Activated CD4-positive, CD25-positive, alpha-beta regulatory T cell treated with anti-CD3 and anti-CD28 coated beads, Interleukin-2, amount 50 U/mL, for 16 hours (primary cell): Measurements from ENCODE around the gene LCT.
A peak's percentile ranks its signal among the peaks of the same experiment; 100 is the strongest.
"Not testable (repeated sequence)": the region's sequence is repeated elsewhere in the genome, so short reads cannot be mapped to it uniquely, and the experiment has no call there.

ENCODE experiments used
- DNase-seq: peaks from one replicate; pipeline ENCODE4 v3.0.0-alpha.2; 2020; ENCODE audit warnings: low read depth, low spot score

The LCT gene

DNA sequence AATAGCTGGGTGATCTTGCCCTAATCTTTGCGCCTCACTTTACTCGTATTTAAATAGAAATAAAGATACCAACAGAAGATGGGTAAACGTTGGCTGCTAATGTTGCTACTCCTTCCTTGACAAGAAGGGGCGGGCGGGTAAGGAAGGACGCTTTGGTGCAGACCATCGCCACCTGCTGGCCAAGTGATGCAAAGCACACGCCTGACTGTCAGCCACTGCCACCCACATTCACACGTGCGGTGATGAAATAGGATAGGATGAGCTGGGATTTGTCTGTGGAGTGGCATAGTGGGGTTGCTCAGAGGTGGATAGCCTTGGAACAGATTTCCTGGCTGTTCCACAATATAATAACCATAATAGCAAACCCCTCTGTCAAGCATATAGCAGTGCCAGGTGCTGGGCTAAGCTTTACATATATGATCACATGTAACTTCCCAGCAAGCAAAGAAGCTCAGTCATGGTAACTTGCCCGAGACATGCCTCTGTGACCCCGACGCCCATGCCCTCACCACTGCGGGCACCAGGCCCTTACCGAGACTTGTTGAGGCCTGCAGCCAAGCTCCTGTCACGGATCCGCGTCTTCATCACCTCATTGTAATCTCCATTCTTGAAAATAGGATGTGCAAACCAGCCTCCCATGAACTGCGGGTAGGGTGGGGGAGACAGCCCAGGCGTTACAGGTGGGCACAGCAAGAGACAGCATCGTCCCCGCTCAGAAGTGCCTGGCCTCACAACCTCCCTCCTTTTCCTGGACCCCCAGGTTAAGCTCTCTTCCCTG lies 39.3 kb downstream of the LCT start:
- peak; percentile 53 for DNase-seq

DNA sequence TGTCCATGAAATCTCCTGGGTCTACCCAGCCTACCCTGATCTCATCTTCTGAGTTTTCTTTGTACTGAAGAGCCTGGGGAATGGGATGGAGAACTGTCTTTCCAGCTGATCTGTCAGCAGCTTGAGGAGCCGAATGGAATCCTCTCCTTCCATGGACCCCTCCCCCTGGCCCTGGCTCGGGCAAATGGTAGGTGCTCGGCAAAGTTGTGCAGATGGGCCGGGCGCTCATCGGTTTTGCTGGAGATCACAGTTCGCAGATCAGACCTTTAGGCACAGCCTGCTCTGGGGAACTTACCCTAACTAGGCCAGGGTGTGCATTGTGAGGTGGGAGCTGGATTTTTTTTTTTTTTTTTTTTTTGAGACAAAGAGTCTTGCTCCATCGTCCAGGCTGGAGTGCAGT lies 40.4 kb downstream of the LCT start:
- no peak for DNase-seq

DNA sequence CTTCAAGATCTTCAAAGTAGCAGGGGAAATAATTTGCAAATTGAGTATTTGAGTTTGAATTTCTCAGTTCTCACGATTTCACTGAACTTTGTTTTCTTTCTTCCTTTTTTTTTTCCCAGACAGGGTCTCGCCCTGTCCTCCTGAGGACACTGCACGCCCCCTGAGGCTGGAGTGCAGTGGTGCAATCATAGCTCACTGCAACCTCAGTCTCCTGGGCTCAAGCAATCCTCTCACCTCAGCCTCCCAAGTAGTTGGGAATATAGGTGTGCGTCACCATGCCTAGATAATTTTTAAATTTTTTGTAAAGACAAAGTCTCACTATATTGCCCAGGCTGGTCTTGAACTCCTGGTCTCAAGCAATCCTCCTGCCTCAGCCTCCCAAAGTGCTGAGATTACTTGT lies 41.3 kb downstream of the LCT start:
- not testable (repeated sequence) for DNase-seq

DNA sequence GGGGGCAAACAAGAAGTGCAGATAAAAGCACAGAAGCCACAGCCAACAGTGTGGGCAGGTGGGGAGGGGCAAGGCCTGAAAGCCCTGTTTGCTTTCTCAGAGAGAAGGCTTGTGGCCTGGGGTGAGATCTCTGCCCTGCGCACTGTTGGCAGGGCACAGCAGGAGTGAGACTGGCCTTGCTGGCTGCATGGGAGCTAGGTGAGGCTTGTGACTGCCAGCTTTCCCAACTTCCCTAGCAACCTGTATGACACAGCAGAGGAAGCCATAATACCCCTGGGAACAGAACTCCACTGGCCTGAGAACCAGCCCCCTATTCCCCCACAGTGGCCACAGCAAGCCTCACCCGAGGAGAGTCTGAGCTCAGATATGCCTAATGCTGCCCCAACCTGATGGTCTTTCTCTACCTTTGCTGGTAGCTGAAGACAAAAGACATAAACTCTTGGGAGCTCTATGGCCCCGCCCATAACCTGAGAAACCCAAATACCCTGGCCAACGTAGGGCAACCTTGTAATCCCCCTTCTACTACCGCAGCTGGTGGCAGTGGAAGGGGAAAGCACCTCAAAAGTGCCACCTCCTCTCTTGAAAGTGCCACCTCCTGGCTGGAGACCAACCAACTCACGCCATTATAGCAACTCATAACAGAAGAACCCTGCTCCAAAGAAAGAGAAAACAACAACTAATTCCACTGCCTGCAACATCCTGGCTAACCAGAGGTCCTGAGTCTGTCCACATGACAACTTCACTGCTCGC lies 44.4 kb downstream of the LCT start:
- no peak for DNase-seq

DNA sequence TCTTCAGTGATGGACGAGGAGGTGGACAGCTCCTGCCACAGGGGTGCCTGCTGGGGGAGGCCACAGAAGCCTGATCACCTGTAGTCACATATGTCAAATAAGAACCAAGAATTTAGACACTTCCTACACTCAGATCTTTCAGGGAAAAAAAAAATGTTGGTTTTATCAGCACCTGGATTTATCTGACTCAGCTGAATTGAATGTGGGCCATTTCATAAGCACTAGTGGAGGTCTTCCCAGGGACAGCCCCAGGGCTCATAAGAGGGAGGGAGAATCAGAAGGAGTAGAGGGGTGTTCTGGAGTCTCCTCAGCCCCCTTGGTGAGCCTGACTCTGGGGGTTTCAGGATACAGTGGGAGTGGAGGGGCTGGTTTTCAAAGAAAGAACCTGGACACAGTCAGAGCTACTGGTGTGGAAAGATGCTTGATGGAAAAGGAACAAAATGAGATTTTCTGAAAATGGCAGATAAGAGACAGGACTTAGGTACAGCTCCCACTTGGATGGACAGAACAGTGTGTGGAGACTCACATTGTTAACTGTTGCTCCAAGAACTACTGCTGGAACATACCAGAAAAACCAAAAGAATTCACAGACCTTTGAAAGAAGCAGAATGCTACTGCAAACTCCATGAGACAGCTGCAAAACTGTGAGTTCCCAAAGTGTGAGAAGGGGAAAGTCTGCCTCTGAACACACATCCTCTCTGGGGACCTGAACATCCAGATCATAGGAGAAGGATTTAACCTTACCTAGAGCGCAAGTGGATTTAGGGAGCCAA lies 45.4 kb downstream of the LCT start:
- no peak for DNase-seq

DNA sequence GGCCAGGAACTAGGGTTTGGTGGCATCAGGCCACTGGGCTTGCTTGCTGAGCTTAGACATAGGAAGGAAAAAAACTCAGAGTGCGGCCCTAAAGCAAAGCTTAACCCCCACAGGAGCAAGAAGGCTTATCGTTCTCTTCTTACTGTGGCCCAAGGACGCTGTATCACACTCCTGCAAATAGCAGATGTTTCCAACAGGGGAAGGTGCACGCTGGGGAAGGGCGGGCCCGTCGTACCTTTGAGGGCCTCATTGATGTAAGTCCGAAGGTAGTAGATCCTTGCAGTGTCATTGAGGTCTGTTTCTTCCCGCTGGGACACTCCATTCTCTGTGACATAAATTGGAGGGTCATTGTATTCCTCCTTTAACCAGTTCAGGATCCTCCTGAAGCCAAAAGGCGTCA lies 46.6 kb downstream of the LCT start:
- DNase-seq: no peak

DNA sequence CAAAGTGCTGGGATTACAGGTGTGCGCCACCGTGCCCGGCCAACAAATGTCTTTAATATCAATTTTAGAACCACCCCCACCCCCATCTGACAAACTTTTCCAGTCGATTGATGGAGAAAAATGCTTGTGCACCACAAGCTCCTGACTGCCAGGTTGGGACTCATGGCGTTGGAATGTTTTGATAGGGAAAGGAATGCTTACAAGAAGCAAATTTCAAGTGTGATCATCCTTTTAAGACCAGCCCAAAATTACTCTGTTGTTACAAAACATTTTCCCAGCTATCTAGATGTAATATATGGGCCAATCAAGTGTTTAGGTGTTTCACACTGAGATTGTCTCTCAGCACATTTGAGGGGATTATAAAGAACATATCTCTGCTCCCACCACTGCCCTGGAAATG lies 50.2 kb downstream of the LCT start:
- DNase-seq: no peak

DNA sequence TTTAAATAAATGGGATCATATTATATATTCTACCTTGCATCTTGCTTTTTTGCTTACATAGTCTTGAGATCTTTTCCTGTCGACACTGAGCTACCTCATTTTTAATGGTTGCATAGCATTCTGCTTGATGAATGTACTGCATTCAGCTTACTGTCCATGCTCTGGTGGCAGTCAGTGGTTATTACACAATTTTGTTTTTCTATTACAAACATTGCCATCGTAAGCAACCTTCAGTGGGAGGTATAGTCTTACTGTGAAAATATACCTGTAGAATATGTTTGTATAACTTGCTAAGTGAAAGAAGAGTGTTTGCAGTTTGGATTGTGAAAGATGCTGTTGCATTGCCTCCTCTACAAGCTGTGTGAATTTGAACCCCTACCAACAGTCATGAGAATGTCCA lies 52.0 kb downstream of the LCT start:
- no peak for DNase-seq

DNA sequence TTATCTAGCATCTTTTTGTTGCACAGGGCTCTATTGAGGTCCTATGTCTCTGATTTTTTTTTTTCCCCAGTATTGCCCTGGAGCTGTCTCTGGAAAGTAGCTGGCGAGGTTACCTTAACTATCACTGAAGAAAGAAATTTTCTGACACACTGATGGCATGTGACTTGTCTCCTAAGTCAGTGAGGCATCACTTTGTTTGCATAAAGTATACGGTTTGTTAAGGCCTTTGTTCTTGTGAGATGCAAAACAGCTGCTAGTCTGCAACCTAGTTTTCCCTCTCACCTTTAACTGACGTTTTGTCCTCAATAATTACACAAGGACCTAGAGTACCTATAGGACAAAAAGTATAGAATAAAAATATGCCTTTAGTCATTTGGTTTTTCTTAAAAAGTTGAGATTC lies 53.5 kb downstream of the LCT start:
- no peak for DNase-seq

DNA sequence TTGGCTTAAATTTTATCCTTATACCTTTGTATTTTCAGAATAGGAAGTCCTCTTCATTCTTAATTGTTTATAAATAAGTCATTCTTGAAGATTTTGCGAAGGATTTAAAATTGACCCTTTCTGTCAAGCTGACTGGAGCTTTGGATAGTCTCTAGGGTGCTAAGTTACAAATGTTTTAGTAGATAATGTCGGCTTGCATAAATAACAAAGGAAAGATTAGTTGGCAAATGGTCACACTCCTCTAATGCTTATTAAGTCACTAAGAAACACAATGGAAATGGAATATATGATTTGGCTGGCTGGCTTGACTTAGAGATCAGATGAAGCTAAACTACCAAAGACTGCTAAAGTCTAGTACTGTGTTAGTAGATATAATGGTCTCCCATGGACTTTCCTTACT lies 54.8 kb downstream of the LCT start:
- no peak for DNase-seq

DNA sequence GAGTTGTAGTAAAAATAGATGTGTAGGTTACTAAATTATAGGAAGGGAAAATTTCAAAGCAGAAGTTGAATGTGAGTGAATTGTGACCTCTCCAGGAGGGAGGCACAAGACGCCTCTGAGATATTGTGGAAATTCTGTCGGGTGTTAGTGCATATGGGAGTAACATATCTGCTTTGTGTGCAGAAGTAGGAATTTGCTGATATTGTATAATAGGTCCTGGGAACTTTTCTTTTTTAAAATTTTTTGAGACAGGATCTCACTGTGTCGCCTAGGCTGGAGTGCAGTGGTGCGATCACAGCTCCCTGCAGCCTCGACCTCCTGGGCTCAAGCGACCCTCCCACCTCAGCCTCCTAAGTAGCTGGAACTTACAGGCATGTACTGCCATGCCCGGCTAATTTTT lies 60.6 kb downstream of the LCT start:
- no peak for DNase-seq

DNA sequence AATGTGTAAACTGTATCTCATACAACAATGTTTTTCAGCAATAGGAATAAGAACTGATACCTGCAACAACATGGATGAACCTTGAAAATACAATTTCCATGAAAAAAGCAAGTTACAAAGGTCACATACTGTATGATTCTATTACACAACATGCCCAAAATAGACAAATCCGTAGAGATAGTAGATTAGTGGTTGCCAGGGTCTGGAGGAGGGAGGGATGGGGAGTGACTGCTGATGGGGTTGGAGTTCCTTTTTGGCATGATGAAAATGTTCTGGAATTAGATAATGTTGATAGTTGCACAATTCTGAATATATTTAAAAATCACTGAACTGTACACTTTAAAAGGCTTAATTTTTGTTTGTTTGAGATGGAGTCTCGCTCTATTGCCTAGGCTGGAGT lies 61.6 kb downstream of the LCT start:
- DNase-seq: no peak

DNA sequence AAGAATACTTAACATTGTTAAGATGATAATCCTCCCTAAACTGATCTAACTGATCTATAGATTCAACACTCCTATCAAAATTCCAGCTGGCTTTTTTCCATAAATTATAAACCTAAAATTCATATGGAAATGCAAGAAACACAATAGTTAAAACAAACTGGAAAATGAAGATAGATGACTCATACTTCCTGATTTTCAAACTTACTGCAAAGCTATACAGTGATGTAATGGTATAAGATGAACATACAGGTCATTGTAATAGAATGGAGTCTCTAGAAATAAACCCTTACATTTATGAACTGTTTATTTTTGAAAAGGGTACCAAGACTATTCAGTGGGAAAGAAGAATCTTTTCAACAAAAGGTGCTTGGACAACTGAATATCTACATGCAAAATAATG lies 63.1 kb downstream of the LCT start:
- no peak for DNase-seq

DNA sequence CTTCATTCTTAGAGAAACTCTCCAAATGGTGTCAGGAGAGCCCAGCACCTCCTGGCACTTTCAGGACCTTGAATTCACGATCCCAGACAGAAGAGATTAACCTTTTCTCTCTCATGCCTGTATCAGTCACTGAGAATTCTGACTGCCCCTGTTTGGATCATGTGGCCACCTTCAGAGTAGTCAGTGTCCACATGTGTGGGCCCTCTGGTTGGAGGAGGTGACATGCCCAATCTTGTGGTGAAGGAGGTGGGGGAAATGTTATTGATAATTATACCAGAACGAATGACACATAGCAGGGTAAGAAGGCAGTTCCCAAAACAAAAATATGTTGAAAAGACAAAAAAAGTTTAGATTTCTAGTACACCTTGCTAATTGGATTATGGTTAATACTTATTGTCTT lies 63.7 kb downstream of the LCT start:
- DNase-seq: no peak

DNA sequence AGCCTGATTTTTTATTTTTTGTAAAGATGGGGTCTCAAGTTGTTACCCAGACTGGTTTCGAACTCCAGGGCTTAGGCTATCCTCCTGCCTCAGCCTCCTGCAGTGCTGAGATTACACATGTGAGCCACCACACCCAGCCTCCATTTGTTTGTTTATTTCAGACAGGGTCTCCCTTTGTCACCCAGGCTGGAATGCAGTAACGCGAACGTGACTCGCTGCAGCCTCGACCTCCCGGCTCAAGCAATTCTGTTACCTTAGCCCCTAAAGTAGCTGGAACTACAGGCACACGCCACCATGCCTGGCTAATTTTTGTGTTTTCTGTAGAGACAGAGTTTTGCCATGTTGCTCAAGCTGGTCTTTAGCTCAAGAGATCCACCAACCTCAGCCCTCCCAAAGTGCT lies 68.1 kb downstream of the LCT start:
- no peak for DNase-seq

DNA sequence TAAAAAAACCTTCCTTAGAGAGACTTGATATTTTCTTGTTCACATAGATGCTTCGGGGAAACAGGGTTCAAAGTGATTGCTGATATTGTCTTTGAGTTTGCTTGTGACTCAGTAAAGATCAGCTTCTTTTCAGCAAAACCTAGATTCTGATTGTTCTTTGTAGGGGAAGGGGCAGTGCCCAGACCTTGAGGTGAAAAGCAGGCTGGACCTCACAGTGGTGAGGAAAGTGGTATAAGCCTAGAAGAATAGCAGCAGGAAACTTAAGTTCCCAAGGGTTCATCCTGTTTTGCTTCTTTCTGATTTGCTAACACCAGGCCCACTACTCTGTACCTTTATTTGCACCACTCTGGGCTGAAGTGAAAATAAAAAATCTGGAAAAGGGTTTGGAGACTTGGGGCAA lies 74.5 kb downstream of the LCT start:
- no peak for DNase-seq

DNA sequence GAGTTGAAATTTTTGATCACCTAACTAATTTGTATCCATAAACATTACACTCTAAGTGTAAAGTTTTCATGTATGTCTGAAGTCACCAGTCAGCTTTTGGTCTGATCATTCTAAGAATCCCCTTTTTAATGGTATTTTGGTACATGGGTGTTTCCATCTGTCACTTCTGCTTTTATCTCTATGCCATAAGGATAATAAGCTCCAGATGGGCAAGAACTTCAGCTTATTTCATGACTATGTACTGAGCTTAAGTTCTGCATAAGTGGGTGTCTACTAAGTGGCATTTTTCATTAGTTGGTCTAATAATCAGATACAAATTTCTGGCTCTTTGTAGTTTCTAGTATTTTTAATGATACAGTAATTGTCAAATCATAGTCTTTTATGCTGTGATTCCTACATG lies 75.0 kb downstream of the LCT start:
- no peak for DNase-seq

DNA sequence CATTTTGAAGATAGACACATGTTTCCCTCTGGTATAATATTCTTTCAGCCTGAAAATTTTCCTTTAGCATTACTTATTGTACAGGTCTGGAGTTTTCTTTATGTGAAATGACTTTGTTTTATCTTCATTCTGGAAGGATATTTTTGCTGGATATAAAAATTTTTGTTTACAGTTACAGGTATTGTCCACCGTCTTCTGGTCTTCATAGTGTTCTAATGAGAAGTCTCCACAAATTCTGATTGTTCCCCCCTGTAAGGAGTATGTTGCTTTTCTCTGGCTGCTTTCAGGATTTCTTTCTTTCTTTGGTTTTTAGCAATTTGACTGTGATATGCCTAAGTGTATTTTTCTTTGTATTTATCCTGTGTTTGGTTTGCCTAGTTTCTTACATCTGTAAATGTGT lies 80.3 kb downstream of the LCT start:
- DNase-seq: no peak

DNA sequence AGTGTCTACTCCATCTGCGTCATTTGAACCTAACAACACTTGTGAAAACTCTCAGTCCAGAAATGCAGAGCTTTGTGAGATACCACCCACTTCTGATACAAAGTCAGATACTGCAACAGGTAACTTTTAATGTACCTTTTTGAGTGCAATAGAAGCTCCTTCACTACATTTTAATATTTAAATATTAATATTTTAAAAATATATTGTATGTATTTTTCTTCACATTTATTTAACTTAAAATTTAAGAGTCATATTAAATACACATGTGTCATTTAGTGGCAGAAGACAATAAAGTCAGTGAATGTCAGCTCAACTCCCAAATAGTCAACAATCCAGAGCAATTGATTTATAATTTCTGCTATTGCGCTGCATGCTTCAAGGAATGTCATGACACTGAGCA lies 81.4 kb downstream of the LCT start:
- DNase-seq: no peak

DNA sequence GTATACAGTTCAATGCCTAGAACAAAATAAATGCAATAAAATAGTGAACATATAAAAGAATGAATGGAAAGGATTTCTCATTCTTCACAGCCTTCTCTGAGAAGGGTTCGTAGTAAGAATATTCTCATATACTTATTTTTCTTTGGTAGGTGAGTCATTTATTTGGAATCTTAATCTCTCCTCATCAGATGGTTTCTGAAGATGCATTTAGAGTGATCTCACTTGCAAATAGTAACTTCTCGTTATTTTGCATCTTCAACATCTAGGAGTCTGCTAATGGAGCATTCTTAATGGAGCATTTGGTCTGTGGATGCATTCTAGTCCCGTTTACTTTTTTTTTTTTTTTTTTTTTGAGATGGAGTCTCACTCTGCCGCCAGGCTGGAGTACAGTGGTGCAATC lies 91.4 kb downstream of the LCT start:
- DNase-seq: no peak

DNA sequence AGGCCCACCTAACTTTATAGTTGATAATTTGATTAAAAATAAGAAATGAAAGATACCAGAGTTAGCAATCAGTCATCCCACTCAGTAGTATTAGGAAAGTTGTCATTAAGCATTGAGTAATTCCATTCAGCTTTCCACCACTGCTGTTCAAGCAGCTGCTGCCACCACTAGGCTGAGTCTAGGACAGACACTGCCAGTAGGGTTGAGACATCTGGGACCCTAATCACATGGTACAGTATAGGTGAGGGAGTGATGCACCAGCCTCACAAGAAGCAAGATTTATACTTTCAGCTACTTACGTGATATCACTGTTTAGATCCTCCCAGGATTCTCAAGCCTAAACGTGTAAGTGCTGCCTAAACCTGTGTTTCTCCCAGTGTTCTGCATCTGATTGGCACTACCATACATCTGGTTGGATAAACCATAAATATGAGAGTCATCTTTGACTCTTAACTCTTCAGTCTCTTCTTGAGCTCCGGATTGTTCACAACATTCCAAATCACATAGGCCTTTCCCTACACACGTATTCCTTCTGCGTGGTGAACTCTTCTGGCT lies 92.1 kb downstream of the LCT start:
- DNase-seq: no peak

DNA sequence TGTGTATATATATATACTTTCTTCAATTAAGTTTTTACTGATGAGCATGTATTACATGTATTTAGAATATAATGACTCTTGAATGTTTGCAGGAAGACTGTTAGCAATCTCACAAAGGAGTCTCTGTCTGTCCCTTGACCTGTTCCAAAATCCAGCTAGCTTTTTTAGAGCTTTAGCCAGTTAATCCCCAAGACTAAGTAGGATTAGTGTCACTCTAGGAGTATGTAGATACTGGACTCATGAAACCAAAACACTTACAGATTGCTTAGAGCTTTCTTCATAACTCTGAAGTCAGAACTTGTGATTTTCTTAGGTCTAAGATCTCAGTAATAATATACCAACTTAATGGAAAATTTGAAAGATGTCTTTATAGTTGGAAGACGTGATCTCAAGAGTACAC lies 93.1 kb downstream of the LCT start:
- no peak for DNase-seq
